ENCODE results near the gene TACC2.

DNA sequence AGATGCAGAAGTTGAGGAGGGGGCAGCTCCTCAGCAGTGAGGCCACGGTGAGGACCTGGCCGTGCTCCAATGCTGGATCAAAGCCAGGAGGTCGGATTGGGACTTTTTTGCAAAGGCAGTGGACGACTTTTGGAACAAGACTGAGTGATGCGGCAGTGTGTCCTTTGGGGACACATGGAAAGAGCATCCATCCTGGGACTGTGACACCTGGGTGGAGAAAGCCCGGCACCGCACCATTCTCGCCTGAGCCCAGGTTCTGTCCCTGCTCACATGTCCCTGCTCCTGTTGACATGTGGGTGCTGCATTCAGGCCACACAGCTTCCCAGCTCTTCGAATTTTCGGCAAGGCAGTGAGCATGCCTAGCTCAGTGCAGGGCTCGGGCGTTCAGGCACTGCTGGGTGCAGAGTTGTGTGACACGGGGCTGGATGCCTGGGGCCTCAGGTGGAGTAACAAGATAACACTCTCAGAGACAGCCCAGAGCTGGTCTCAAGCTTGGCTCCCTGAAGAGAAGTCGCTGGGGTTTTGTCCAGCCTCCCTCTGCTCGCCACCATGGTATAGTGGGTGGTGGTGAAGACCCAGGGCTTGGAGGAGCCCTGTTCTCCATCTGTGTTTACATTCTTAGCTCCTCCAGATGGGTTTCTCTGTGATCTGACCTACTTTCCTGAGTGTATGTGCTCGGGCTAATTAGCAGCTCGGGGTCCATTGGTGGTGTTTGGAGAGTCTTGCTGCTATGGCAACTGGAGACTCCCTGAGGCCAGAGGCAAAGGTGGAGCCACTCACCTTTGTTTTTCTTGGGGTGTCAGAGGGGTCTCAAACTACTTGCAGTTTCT, 170.4 kb downstream of the TACC2 start:
- no peak for TF ChIP-seq CTCF (IDR thresholded peaks at IDR 0.05)
- no peak for TF ChIP-seq EP300 (IDR thresholded peaks at IDR 0.05)

All from suprapubic skin (tissue), 3 donors.